ENCODE measurements around the gene CLINT1. TPM values are rescaled to one million over a fixed set of nuclear protein-coding genes. Genes with fewer than 3 reads are reported as not detected.

CLINT1 gene
- total and polyA plus RNA-seq, 2 of the 4 experiments (the other 2 are of a cell fraction), result 144 to 146 TPM

DNA sequence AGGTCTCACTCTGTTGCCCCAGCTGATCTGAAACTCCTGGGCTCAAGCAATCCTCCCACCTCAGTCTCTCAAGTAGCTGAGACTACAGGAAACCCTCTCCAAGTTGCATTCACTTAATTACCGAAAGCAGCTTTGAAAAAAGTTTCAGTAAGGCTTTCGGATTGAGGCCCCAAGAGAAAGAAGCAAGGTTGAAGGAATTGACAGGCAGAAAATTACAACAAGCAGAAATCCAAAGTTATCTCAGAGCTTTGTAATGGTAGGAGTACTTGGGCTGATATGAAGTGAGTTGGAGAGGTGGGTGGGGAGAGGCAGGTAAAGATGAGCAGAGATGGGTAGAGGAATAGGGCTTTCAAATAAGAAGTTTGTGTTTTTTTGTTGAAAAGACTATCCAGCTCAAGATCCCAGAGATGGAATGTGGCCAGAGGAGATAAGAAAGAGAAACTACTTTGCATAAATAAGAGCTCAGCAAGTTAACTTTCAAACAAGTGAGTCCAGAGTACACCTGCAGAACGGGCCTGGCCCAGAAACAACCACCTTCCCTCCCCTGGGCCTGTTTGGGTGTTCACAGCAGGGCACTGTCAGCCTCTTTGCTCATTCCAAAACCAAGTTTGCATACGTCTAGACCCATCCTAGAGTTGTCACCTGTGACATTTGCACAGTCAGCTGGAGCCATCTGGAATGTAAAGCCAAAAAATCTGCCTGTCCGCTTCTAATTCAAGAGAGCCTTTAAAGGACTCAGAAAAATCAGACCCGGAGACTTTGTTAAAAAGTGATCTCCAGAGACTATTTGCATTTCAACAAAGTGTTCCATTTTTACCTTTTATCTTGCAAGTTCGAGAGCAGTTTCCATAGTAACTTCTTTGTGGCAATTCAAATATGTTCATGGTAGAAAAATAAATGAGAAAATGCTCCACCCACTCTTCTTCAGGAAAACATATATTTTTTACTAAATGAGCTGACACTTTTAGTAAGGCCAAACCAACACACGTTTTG is 2.2 kb upstream of the CLINT1 start:
- Histone ChIP-seq H3K4me3 (ENCODE audit: insufficient read depth, low read depth, low read length) (no peak overlapping the region), H3K36me3 (ENCODE audit: control insufficient read depth, insufficient read depth, low read length) (no peaks in the 10 kb centered on the region), H4K5ac (ENCODE audit: low read depth, low read length) (no peak overlapping the region), H3K27ac (ENCODE audit: insufficient read depth, low read length) (no peak overlapping the region), H3K4me1 (ENCODE audit: control insufficient read depth, insufficient read depth, low read length) (peaks cover 2% of the 10 kb centered on the region), H3K23ac (ENCODE audit: low read depth, low read length) (no peak overlapping the region), H3K79me1 (ENCODE audit: low read depth in 1 of 2, low read length in 2 of 2) (peaks cover 0 to 12% of the 10 kb centered on the region in 2 experiments; a peak in 1 of 4 replicates), H3K18ac (ENCODE audit: low read depth, low read length) (no peak overlapping the region), H3K27me3 (ENCODE audit: control insufficient read depth, insufficient read depth, low read length) (no peaks in the 10 kb centered on the region), H4K20me1 (ENCODE audit: insufficient read depth, low read length) (peaks cover 20% of the 10 kb centered on the region; the same call in 1 of the 2 replicates), H2AK9ac (replicated peaks; ENCODE audit: low read depth, low read length, poor library complexity) (no peak overlapping the region), H2AK5ac (ENCODE audit: low read depth, low read length) (no peak overlapping the region), H3K56ac (ENCODE audit: extremely low read depth, insufficient read depth, low read length) (no peak overlapping the region), H2BK5ac (ENCODE audit: low read depth, low read length, poor library complexity, severe bottlenecking) (no peak overlapping the region), H3K4me2 (ENCODE audit: low read depth, low read length) (no peak overlapping the region), H2AFZ (replicated peaks; ENCODE audit: low read length, poor library complexity) (no peak overlapping the region), H3K9me1 (ENCODE audit: insufficient read depth, low read length) (no peaks in the 10 kb centered on the region), H3K14ac (replicated peaks; ENCODE audit: low read depth, low read length) (no peak overlapping the region), H2BK120ac (ENCODE audit: low read depth, low read length) (no peak overlapping the region), H3K9me3 (ENCODE audit: control insufficient read depth, insufficient read depth, low read length) (no peaks in the 10 kb centered on the region), H4K91ac (ENCODE audit: insufficient read depth, low read depth, low read length) (no peak overlapping the region), H3K9ac (ENCODE audit: low read depth, low read length) (no peak overlapping the region), H2BK15ac (ENCODE audit: low read depth, low read length) (no peak overlapping the region), H3K4ac (ENCODE audit: low read depth, low read length) (no peak overlapping the region), H2BK20ac (ENCODE audit: low read depth, low read length) (no peak overlapping the region), H4K8ac (ENCODE audit: low read depth in 2 of 2, low read length in 2 of 2) (no peak overlapping the region)
- BruUV-seq (replicated peaks), result no TSS peak
- 23% methylated on average over 2 of the region's 8 CpGs; no CpG with 5 or more reads in 1 of the 2 experiments for WGBS, 2 experiments (ENCODE audit: extremely low coverage in 2 of 2, insufficient read length in 1 of 2)
- ATAC-seq (ENCODE audit: low read depth), result no peak
- in situ Hi-C loops (cut with MboI; ENCODE audit: low sequenced_read_pairs), result no loop called here
- intact Hi-C loops (cut with micrococcal nuclease), result no loop called here
- TF ChIP-seq MAFK (IDR thresholded peaks at IDR 0.05; ENCODE audit: low read depth, low read length) (no peak), MAZ (IDR thresholded peaks at IDR 0.05; ENCODE audit: borderline replicate concordance, low read depth, low read length) (no peak), POLR2A (IDR thresholded peaks at IDR 0.05; ENCODE audit: low read depth, low read length) (no peak)
- dilution Hi-C loops (cut with HindIII; ENCODE audit: low sequenced_read_pairs, unreplicated experiment), result no loop called here
- no peak for DNase-seq
- POLR2A ChIA-PET (ENCODE audit: unreplicated experiment), result no interaction called here
- CTCF ChIA-PET, result interaction anchor here (0.8 kb wide), 1 partner anchor 33 kb away, joined by 3 read pairs; no protein-coding TSS in a partner anchor

All from IMR-90 (cell line).